ENCODE measurements around the gene IL23R.

GRCh38 chr1:67193704-67194103, 27.4 kb downstream of the IL23R start:
- no peak for TF ChIP-seq POLR2A (IDR thresholded peaks at IDR 0.05)
- TF ChIP-seq, protein P1, sequence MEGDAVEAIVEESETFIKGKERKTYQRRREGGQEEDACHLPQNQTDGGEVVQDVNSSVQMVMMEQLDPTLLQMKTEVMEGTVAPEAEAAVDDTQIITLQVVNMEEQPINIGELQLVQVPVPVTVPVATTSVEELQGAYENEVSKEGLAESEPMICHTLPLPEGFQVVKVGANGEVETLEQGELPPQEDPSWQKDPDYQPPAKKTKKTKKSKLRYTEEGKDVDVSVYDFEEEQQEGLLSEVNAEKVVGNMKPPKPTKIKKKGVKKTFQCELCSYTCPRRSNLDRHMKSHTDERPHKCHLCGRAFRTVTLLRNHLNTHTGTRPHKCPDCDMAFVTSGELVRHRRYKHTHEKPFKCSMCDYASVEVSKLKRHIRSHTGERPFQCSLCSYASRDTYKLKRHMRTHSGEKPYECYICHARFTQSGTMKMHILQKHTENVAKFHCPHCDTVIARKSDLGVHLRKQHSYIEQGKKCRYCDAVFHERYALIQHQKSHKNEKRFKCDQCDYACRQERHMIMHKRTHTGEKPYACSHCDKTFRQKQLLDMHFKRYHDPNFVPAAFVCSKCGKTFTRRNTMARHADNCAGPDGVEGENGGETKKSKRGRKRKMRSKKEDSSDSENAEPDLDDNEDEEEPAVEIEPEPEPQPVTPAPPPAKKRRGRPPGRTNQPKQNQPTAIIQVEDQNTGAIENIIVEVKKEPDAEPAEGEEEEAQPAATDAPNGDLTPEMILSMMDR (IDR thresholded peaks at IDR 0.05): no peak
